ENCODE results near the gene TNS3. TPM values are rescaled to one million over a fixed set of nuclear protein-coding genes. Genes with fewer than 3 reads are reported as not detected.

The TNS3 gene
- total and polyA plus RNA-seq, 2 donors (not counting 1 experiment from before 2014, with no cell fraction given) = 11.4 to 77.5 TPM

GRCh38 chr7:47283497-47284131 lies 298.3 kb downstream of the TNS3 start:
- ATAC-seq (ENCODE audit: low read depth) (no peak), DNase-seq (no peak)
- Histone ChIP-seq H3K27me3 (replicated peaks in 1 of 4; ENCODE audit: control extremely low read depth in 1 of 4, control insufficient read depth in 3 of 4, insufficient read depth in 4 of 4, low read length in 3 of 4) (no peaks in the 10 kb centered on the region), H3K36me3 (replicated peaks in 1 of 2; ENCODE audit: control extremely low read depth in 1 of 2, control insufficient read depth in 1 of 2, extremely low read depth in 1 of 2, insufficient read depth in 2 of 2, low read length in 1 of 2) (peaks cover 0 to 56% of the 10 kb centered on the region in 2 experiments), H3K4me1 (ENCODE audit: control insufficient read depth in 2 of 2, insufficient read depth in 2 of 2, low read length in 2 of 2) (peaks cover 4 to 5% of the 10 kb centered on the region in 2 donors), H3K9me3 (ENCODE audit: control extremely low read depth in 1 of 3, control insufficient read depth in 2 of 3, insufficient read depth in 1 of 3, low read length in 2 of 3) (peaks cover 0 to 5% (median 0%) of the 10 kb centered on the region in 3 donors), H3K4me3 (ENCODE audit: control extremely low read depth in 1 of 5, extremely low read depth in 1 of 5, insufficient read depth in 1 of 5, low read depth in 2 of 5, low read length in 4 of 5) (no peak overlapping the region), H3K9ac (ENCODE audit: low read length) (no peak overlapping the region), H3K79me2 (ENCODE audit: control insufficient read depth, insufficient read depth, low read length) (no peaks in the 10 kb centered on the region), H3K4me2 (replicated peaks; ENCODE audit: low read depth, low read length, poor library complexity, severe bottlenecking) (no peak overlapping the region), H2AFZ (ENCODE audit: insufficient read depth, low read depth, low read length, poor library complexity, severe bottlenecking) (no peak overlapping the region), H3K27ac (ENCODE audit: low read length in 2 of 2) (no peak overlapping the region), H4K20me1 (ENCODE audit: control insufficient read depth, insufficient read depth, low read length, poor library complexity, severe bottlenecking) (no peaks in the 10 kb centered on the region)
- POLR2A ChIA-PET = no interaction called here
- H3K9me3 Mint-ChIP-seq (ENCODE audit: insufficient read depth) = no peaks in the 10 kb centered on the region
- WGBS (ENCODE audit: insufficient coverage) = 94% methylated on average over 10 of the region's 10 CpGs
- intact Hi-C loops (cut with micrococcal nuclease) = no loop called here
- CTCF ChIA-PET = interaction anchor here (1.5 kb wide), 1 partner anchor 17 kb away, joined by 3 read pairs; no protein-coding TSS in a partner anchor
- no peaks in the 10 kb centered on the region for H3K27me3 Mint-ChIP-seq
- TF ChIP-seq EZH2 (IDR thresholded peaks at IDR 0.05; ENCODE audit: borderline replicate concordance, insufficient read depth, low read depth, low read length, poor library complexity, severe bottlenecking) = no peak
- no peak for TF ChIP-seq CTCF (IDR thresholded peaks at IDR 0.05)
- H3K4me3 Mint-ChIP-seq = no peak overlapping the region
- peaks cover 13% of the 10 kb centered on the region for H3K4me1 Mint-ChIP-seq
- H3K27ac Mint-ChIP-seq = no peak overlapping the region

DNA sequence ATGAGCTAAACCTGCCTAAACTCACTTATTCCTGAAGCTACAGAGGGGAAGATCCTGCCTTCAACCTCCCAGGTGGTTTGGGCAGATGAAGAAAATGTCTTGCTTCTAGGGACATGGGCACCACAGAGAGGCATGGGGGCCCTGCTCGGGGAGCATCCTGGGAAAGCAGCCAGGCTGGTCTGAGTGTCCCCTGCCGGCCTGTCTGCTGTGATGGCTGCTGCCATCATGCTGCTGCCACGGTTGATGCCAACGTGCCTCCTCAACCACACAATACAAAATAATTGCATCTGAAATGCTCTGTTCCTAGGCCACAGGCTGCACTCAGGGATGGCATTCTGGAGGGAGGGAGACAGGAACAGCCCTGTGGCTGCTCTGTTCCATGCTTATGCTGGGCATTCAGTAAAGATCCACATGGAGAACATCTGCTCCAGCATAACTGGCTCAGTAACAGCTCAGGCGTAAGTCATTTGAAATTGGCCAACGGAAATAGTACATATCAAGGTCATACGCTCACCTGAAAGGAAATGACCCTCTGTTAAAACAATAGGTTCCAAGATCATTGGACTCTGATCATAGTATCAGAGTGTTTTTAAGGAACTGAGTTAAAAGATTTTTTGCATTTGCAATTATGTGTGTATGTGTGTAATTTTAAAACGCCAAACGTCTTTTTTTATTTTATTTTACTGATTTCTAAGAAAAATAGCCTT lies 299.0 kb downstream of the TNS3 start:
- TF ChIP-seq CTCF (IDR thresholded peaks at IDR 0.05) = no peak
- TF ChIP-seq EZH2 (IDR thresholded peaks at IDR 0.05; ENCODE audit: borderline replicate concordance, insufficient read depth, low read depth, low read length, poor library complexity, severe bottlenecking) = no peak
- no peaks in the 10 kb centered on the region for H3K27me3 Mint-ChIP-seq
- H3K27ac Mint-ChIP-seq = no peak overlapping the region
- Histone ChIP-seq H3K4me1 (ENCODE audit: control insufficient read depth in 2 of 2, insufficient read depth in 2 of 2, low read length in 2 of 2) (peaks cover 4 to 5% of the 10 kb centered on the region in 2 donors), H3K9me3 (ENCODE audit: control extremely low read depth in 1 of 3, control insufficient read depth in 2 of 3, insufficient read depth in 1 of 3, low read length in 2 of 3) (peaks cover 0 to 5% (median 0%) of the 10 kb centered on the region in 3 donors), H3K36me3 (replicated peaks in 1 of 2; ENCODE audit: control extremely low read depth in 1 of 2, control insufficient read depth in 1 of 2, extremely low read depth in 1 of 2, insufficient read depth in 2 of 2, low read length in 1 of 2) (peaks cover 0 to 56% of the 10 kb centered on the region in 2 experiments), H2AFZ (ENCODE audit: insufficient read depth, low read depth, low read length, poor library complexity, severe bottlenecking) (no peak overlapping the region), H3K27ac (ENCODE audit: low read length in 2 of 2) (no peak overlapping the region), H3K79me2 (ENCODE audit: control insufficient read depth, insufficient read depth, low read length) (no peaks in the 10 kb centered on the region), H4K20me1 (ENCODE audit: control insufficient read depth, insufficient read depth, low read length, poor library complexity, severe bottlenecking) (no peaks in the 10 kb centered on the region), H3K4me2 (replicated peaks; ENCODE audit: low read depth, low read length, poor library complexity, severe bottlenecking) (no peak overlapping the region), H3K27me3 (replicated peaks in 1 of 4; ENCODE audit: control extremely low read depth in 1 of 4, control insufficient read depth in 3 of 4, insufficient read depth in 4 of 4, low read length in 3 of 4) (no peaks in the 10 kb centered on the region), H3K9ac (ENCODE audit: low read length) (no peak overlapping the region), H3K4me3 (ENCODE audit: control extremely low read depth in 1 of 5, extremely low read depth in 1 of 5, insufficient read depth in 1 of 5, low read depth in 2 of 5, low read length in 4 of 5) (no peak overlapping the region)
- POLR2A ChIA-PET = no interaction called here
- H3K4me1 Mint-ChIP-seq = peaks cover 13% of the 10 kb centered on the region
- H3K9me3 Mint-ChIP-seq (ENCODE audit: insufficient read depth) = no peaks in the 10 kb centered on the region
- CTCF ChIA-PET = no interaction called here
- no peak overlapping the region for H3K4me3 Mint-ChIP-seq
- intact Hi-C loops (cut with micrococcal nuclease) = no loop called here
- WGBS (ENCODE audit: insufficient coverage) = 96% methylated on average over 4 of the region's 9 CpGs
- DNase-seq (no peak), ATAC-seq (ENCODE audit: low read depth) (no peak)

Data from B cell (primary cell).